Measurements from ENCODE around the gene ANKS1B. TPM values are rescaled to one million over a fixed set of nuclear protein-coding genes. Genes with fewer than 3 reads are reported as not detected.

Gene ANKS1B
- total RNA-seq, 1 donor from 2014 or later: 2.4 TPM

GRCh38 chr12:99352269-99352668 is 632.5 kb downstream of the ANKS1B start:
- no peak overlapping the region for H3K27ac Mint-ChIP-seq (ENCODE audit: unreplicated experiment)
- no peaks in the 10 kb centered on the region for H3K4me1 ChIP-seq (ENCODE audit: insufficient read depth, low read length)
- H3K36me3 ChIP-seq (ENCODE audit: insufficient read depth, low read length): no peaks in the 10 kb centered on the region
- H3K36me3 Mint-ChIP-seq (ENCODE audit: low read depth, unreplicated experiment): no peaks in the 10 kb centered on the region
- no peaks in the 10 kb centered on the region for H3K79me2 ChIP-seq (ENCODE audit: insufficient read depth, low read length)
- TF ChIP-seq CTCF (IDR thresholded peaks at IDR 0.05; ENCODE audit: insufficient read depth, low read depth, low read length) (no peak), EZH2 (IDR thresholded peaks at IDR 0.05; ENCODE audit: insufficient read depth, low read length) (no peak)
- H3K4me3 Mint-ChIP-seq (ENCODE audit: unreplicated experiment): no peak overlapping the region
- H3K4me3 ChIP-seq (ENCODE audit: insufficient read depth, low read depth, low read length): no peak overlapping the region
- H3K9me3 Mint-ChIP-seq (ENCODE audit: unreplicated experiment): no peaks in the 10 kb centered on the region
- H3K27me3 ChIP-seq (ENCODE audit: insufficient read depth, low read length): no peaks in the 10 kb centered on the region
- H3K4me1 Mint-ChIP-seq (ENCODE audit: low read depth, unreplicated experiment): peaks cover 3% of the 10 kb centered on the region
- H3K27ac ChIP-seq (ENCODE audit: low read depth, low read length): no peak overlapping the region
- H3K9me3 ChIP-seq (ENCODE audit: insufficient read depth, low read depth, low read length): no peaks in the 10 kb centered on the region
- no peaks in the 10 kb centered on the region for H4K20me1 ChIP-seq (ENCODE audit: insufficient read depth, low read length)
- no peak for FAIRE-seq
- no peaks in the 10 kb centered on the region for H3K27me3 Mint-ChIP-seq (ENCODE audit: low read depth, unreplicated experiment)
- H3K9ac ChIP-seq (ENCODE audit: low read length): no peak overlapping the region
- no peak overlapping the region for H3K4me2 ChIP-seq (ENCODE audit: low read length)
- DNase-seq (ENCODE audit: low read depth): no peak
- H2AFZ ChIP-seq (ENCODE audit: low read depth, low read length): no peak overlapping the region

- Histone ChIP-seq H3K9me3 (ENCODE audit: insufficient read depth, low read depth, low read length) (no peaks in the 10 kb centered on the region), H3K36me3 (ENCODE audit: insufficient read depth, low read length) (no peaks in the 10 kb centered on the region), H3K27me3 (ENCODE audit: insufficient read depth, low read length) (no peaks in the 10 kb centered on the region), H3K4me1 (ENCODE audit: insufficient read depth, low read length) (no peaks in the 10 kb centered on the region), H4K20me1 (ENCODE audit: insufficient read depth, low read length) (no peaks in the 10 kb centered on the region), H3K79me2 (ENCODE audit: insufficient read depth, low read length) (no peaks in the 10 kb centered on the region), H2AFZ (ENCODE audit: low read depth, low read length) (no peak overlapping the region), H3K27ac (ENCODE audit: low read depth, low read length) (no peak overlapping the region), H3K4me3 (ENCODE audit: insufficient read depth, low read depth, low read length) (no peak overlapping the region), H3K9ac (ENCODE audit: low read length) (no peak overlapping the region), H3K4me2 (ENCODE audit: low read length) (no peak overlapping the region)
- Mint-ChIP-seq H3K27ac (ENCODE audit: unreplicated experiment) (no peak overlapping the region), H3K4me1 (ENCODE audit: low read depth, unreplicated experiment) (peaks cover 3% of the 10 kb centered on the region), H3K36me3 (ENCODE audit: low read depth, unreplicated experiment) (no peaks in the 10 kb centered on the region), H3K27me3 (ENCODE audit: low read depth, unreplicated experiment) (peaks cover 5% of the 10 kb centered on the region), H3K4me3 (ENCODE audit: unreplicated experiment) (no peak overlapping the region), H3K9me3 (ENCODE audit: unreplicated experiment) (no peaks in the 10 kb centered on the region)
- DNase-seq (ENCODE audit: low read depth): no peak
- TF ChIP-seq EZH2 (IDR thresholded peaks at IDR 0.05; ENCODE audit: insufficient read depth, low read length) (no peak), CTCF (IDR thresholded peaks at IDR 0.05; ENCODE audit: insufficient read depth, low read depth, low read length) (no peak)
- FAIRE-seq: no peak
These were observed 640.8 kb downstream of the ANKS1B start for GRCh38 chr12:99343960-99344359.

- Mint-ChIP-seq H3K4me1 (ENCODE audit: low read depth, unreplicated experiment) (peaks cover 3% of the 10 kb centered on the region), H3K27ac (ENCODE audit: unreplicated experiment) (no peak overlapping the region), H3K9me3 (ENCODE audit: unreplicated experiment) (no peaks in the 10 kb centered on the region), H3K36me3 (ENCODE audit: low read depth, unreplicated experiment) (no peaks in the 10 kb centered on the region), H3K4me3 (ENCODE audit: unreplicated experiment) (no peak overlapping the region), H3K27me3 (ENCODE audit: low read depth, unreplicated experiment) (peaks cover 7% of the 10 kb centered on the region)
- H3K36me3 ChIP-seq (ENCODE audit: insufficient read depth, low read length): no peaks in the 10 kb centered on the region
- no peak for TF ChIP-seq EZH2 (IDR thresholded peaks at IDR 0.05; ENCODE audit: insufficient read depth, low read length)
- FAIRE-seq: no peak
- H3K27me3 ChIP-seq (ENCODE audit: insufficient read depth, low read length): no peaks in the 10 kb centered on the region
- no peaks in the 10 kb centered on the region for H3K79me2 ChIP-seq (ENCODE audit: insufficient read depth, low read length)
- no peaks in the 10 kb centered on the region for H3K4me1 ChIP-seq (ENCODE audit: insufficient read depth, low read length)
- H3K9me3 ChIP-seq (ENCODE audit: insufficient read depth, low read depth, low read length): no peaks in the 10 kb centered on the region
- H3K4me2 ChIP-seq (ENCODE audit: low read length): no peak overlapping the region
- no peak overlapping the region for H3K9ac ChIP-seq (ENCODE audit: low read length)
- H3K27ac ChIP-seq (ENCODE audit: low read depth, low read length): no peak overlapping the region
- H2AFZ ChIP-seq (ENCODE audit: low read depth, low read length): no peak overlapping the region
- no peak overlapping the region for H3K4me3 ChIP-seq (ENCODE audit: insufficient read depth, low read depth, low read length)
- DNase-seq (ENCODE audit: low read depth): no peak
- no peaks in the 10 kb centered on the region for H4K20me1 ChIP-seq (ENCODE audit: insufficient read depth, low read length)
These were observed 645.1 kb downstream of the ANKS1B start for GRCh38 chr12:99339663-99340062.
